ENCODE data around the gene TTC16. TPM values are rescaled to one million over a fixed set of nuclear protein-coding genes. Genes with fewer than 3 reads are reported as not detected.
"Not testable (repeated sequence)": the region's sequence is repeated elsewhere in the genome, so short reads cannot be mapped to it uniquely, and the experiment has no call there.

Gene TTC16
- polyA plus RNA-seq, 4 donors, result 0.08 to 0.38 (median 0.24) TPM

DNA sequence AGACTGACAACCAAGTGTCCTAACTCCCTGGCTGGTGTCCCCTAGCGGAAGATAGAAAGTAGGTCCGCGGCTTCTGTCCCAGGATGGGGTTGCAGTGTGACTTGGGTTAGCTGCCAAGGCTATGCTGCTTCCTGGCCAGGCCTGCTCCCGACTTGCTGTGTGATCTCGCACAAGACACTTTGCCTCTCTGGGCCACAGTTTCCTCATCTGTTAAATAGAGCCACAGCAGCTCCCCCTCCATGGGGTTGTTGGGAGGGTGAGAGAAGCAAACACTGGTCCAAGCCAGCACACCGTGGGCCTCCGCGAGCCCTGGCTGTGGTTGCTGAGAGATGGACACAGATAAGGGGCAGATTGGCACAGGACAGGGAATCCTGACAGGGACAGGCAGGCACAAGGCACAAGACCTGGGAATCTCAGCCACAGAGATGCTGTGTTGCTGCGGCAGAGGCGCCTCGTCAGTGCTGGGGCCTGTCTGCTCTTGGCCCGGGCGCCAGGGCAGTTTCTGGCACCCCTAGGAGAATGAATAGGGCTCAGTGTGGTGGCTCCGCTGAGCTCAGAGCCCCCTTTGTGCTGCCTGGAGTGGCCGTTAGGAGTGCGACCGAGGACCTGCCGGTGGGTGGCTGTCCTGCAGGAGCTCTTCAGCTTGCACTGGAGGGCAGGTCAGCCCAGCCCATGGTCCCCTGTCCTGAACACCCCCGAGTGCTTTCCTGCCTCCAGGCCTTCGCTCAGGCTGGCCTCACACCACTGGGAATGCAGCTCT is 64.4 kb downstream of the TTC16 start:
- no peak for DNase-seq (ENCODE audit: low read depth in 4 of 4, low spot score in 3 of 4)

DNA sequence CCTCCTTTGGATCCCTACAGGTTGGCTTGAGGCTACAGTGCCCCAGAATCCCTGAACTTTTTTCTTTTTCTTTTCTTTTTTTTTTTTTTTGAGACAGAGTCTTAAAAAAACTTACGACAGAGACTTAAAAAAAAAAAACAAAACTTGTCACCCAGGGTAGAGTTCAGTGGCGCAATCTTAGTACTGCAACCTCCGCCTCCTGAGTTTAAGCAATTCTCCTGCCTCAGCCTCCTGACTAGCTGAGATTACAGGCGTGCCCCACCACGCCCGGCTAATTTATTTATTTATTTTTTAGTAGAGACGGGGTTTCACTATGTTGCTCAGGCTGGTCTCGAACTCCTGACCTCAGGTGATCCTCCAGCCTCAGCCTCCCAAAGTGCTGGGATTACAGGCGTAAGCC is 65.0 kb downstream of the TTC16 start:
- not testable (repeated sequence) for DNase-seq (ENCODE audit: low read depth in 4 of 4, low spot score in 3 of 4)

Other genes starting within 250 kb of the TTC16 start
- 10 to 100 TPM; 23.8 to 36.9 (median 29.2) TPM for gene STXBP1, start 103.8 kb upstream of the TTC16 start, polyA plus RNA-seq (ENCODE audit: insufficient read length in 4 of 4)
- gene CFAP157, start 9.1 kb upstream of the TTC16 start, polyA plus RNA-seq (ENCODE audit: insufficient read length in 4 of 4), result 1 to 10 TPM; 1.4 to 8.0 (median 3.9) TPM
- gene PTRH1, start 416 bp upstream of the TTC16 start, polyA plus RNA-seq (ENCODE audit: insufficient read length in 4 of 4), result 10 to 100 TPM in 1 of 4 donors, 1 to 10 TPM in 3; 5.4 to 14.6 (median 7.9) TPM
- 10 to 100 TPM; 11.7 to 20.0 (median 13.6) TPM for gene TOR2A, start 19.2 kb downstream of the TTC16 start, polyA plus RNA-seq (ENCODE audit: insufficient read length in 4 of 4)
- gene SH2D3C, start 62.6 kb downstream of the TTC16 start, polyA plus RNA-seq (ENCODE audit: insufficient read length in 4 of 4), result 10 to 100 TPM; 10.3 to 17.8 (median 14.1) TPM
- 10 to 100 TPM; 62.7 to 74.9 (median 68.7) TPM for gene CDK9, start 70.0 kb downstream of the TTC16 start, polyA plus RNA-seq (ENCODE audit: insufficient read length in 4 of 4)
- gene FPGS, start 86.8 kb downstream of the TTC16 start, polyA plus RNA-seq (ENCODE audit: insufficient read length in 4 of 4), result 10 to 100 TPM; 36.3 to 50.7 (median 40.0) TPM
- 10 to 100 TPM; 76.1 to 91.7 (median 83.2) TPM for gene ENG, start 138.6 kb downstream of the TTC16 start, polyA plus RNA-seq (ENCODE audit: insufficient read length in 4 of 4)
- gene AK1, start 161.6 kb downstream of the TTC16 start, polyA plus RNA-seq (ENCODE audit: insufficient read length in 4 of 4), result 10 to 100 TPM; 35.9 to 45.3 (median 43.0) TPM
- gene ST6GALNAC6, start 183.5 kb downstream of the TTC16 start, polyA plus RNA-seq (ENCODE audit: insufficient read length in 4 of 4), result 10 to 100 TPM; 38.6 to 46.5 (median 43.3) TPM
- gene ST6GALNAC4, start 201.0 kb downstream of the TTC16 start, polyA plus RNA-seq (ENCODE audit: insufficient read length in 4 of 4), result 10 to 100 TPM; 10.4 to 17.5 (median 12.5) TPM
- gene PIP5KL1, start 214.7 kb downstream of the TTC16 start, polyA plus RNA-seq (ENCODE audit: insufficient read length in 4 of 4), result 1 to 10 TPM in 3 of 4 donors, under 1 TPM in 1; 0.85 to 2.2 (median 1.9) TPM
- 10 to 100 TPM; 33.5 to 38.7 (median 36.4) TPM for gene DPM2, start 221.8 kb downstream of the TTC16 start, polyA plus RNA-seq (ENCODE audit: insufficient read length in 4 of 4)

All from left renal pelvis (tissue), 4 donors.